ENCODE data around the gene BAK1.

Gene BAK1

DNA sequence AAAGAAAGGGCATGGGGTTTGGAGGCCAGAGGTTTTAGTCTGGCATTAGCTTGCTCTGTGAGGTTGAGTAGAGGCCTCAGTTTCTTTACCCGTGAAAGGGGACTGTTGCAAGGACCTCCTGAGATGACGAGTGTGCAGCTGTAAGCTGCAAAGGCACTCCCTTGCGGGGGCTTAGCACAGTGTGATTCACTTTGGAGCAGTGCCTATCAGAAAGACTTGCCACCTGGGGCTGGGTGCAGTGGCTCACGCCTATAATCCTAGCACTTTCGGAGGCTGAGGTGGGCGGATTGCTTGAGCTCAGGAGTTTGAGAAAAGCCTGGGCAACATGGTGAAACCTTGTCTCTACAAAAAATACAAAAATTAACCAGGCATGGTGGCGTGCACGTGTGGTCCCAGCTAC is 7.5 kb upstream of the BAK1 start:
- in situ Hi-C loops (cut with MboI; ENCODE audit: low sequenced_read_pairs) = loop anchor here (5.0 kb wide), 1 partner anchor 115 kb away; no protein-coding TSS in a partner anchor
- H3K4me1 ChIP-seq = peaks cover 3% of the 10 kb centered on the region
- no peak for DNase-seq (ENCODE audit: low spot score in 2 of 2)
- H3K9me3 ChIP-seq = no peaks in the 10 kb centered on the region
- H3K4me3 ChIP-seq = no peak overlapping the region
- no peaks in the 10 kb centered on the region for H3K27me3 ChIP-seq (ENCODE audit: low read depth)
- no peaks in the 10 kb centered on the region for H3K36me3 ChIP-seq (replicated peaks)

DNA sequence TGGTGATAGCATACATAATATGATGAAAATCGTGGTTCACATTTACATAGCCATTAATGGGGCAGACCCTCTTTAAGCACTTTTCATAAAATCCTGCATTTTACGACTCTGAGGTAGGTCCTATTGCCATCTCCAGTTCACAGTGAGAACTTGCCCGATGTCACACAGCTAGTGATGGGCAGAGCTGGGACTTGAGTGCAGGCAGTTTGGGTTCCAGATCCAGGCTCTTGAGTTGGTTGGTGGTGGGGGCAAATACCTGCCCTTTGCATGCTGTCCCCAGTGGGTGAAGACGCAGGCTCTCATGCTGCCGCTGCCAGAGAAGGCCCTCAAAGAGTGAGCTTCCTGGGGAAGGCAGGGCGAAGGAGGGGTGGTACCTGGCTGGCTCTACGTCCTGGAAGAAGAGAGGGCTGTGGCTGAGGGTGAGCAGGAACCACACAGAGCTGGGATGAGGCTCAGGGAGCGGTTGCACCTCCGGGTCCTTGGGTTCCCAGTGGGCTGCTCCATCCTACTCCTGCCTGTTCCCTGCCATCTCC is 6.1 kb upstream of the BAK1 start:
- Histone ChIP-seq H3K9me3 (no peaks in the 10 kb centered on the region), H3K4me1 (peaks cover 3% of the 10 kb centered on the region), H3K36me3 (replicated peaks) (no peaks in the 10 kb centered on the region), H3K27me3 (ENCODE audit: low read depth) (no peaks in the 10 kb centered on the region), H3K4me3 (no peak overlapping the region)
- in situ Hi-C loops (cut with MboI; ENCODE audit: low sequenced_read_pairs) = loop anchor here (5.0 kb wide), 1 partner anchor 116 kb away; no protein-coding TSS in a partner anchor
- no peak for DNase-seq (ENCODE audit: low spot score in 2 of 2)

DNA sequence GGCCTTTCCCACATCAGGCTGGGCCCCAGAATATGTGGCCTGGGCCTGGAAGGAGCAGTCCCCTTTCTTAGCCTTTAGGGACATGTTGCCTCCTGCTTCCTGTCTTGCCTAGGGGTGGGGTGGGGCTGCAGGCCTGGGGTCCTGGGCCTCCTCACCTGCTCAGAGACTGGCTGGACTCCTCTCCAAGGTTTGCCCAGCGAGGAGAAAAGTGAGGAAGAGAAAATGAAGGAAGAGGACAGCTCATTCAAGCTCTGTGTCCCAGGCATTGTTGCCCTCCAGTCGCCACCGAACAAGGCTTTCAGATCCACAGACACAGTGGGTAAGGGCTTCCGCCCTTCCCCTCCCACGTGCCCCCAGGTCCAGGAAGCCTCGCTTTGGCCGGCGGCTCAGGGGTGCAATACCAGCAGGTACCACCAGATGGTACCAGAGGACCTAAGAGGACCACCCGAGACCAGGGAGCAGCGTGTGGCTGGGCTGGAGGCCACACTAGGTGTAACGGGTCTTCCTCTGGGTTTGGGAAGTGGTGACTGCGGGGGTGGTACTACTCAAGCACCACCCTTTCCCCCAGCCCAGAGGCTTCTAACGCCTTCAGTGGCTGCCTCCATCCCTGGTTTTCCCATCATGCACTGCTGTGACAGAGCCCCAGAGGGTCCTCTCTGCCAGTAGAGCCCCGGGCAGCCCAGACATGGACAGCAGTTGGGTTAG is 5.5 kb upstream of the BAK1 start:
- DNase-seq (ENCODE audit: low spot score in 2 of 2) = peak; percentile 50 to 89
- in situ Hi-C loops (cut with MboI; ENCODE audit: low sequenced_read_pairs) = loop anchor here (5.0 kb wide), 1 partner anchor 117 kb away; no protein-coding TSS in a partner anchor

GRCh38 chr6:33584700-33585402 is 4.8 kb upstream of the BAK1 start:
- Histone ChIP-seq H3K36me3 (replicated peaks) (no peaks in the 10 kb centered on the region; the same call in 1 of the 2 replicates), H3K9me3 (no peaks in the 10 kb centered on the region), H3K27me3 (ENCODE audit: low read depth) (no peaks in the 10 kb centered on the region), H3K4me3 (no peak overlapping the region), H3K4me1 (peaks cover 8% of the 10 kb centered on the region)
- in situ Hi-C loops (cut with MboI; ENCODE audit: low sequenced_read_pairs) = loop anchor here (5.0 kb wide), 1 partner anchor 117 kb away; no protein-coding TSS in a partner anchor
- no peak for DNase-seq (ENCODE audit: low spot score in 2 of 2)

More for the DNA sequence above, 5.5 kb upstream of the BAK1 start:
- H3K9me3 ChIP-seq = no peaks in the 10 kb centered on the region
- no peaks in the 10 kb centered on the region for H3K27me3 ChIP-seq (ENCODE audit: low read depth)
- H3K4me3 ChIP-seq = no peak overlapping the region
- H3K36me3 ChIP-seq (replicated peaks) = no peaks in the 10 kb centered on the region
- H3K4me1 ChIP-seq = peaks cover 4% of the 10 kb centered on the region

- Histone ChIP-seq H3K27me3 (ENCODE audit: low read depth) (no peaks in the 10 kb centered on the region), H3K36me3 (replicated peaks) (no peaks in the 10 kb centered on the region; the same call in 1 of the 2 replicates), H3K9me3 (no peaks in the 10 kb centered on the region), H3K4me3 (no peak overlapping the region), H3K4me1 (peaks cover 8% of the 10 kb centered on the region)
- peak in 1 of 2 experiments; percentile 65 for DNase-seq (ENCODE audit: low spot score in 2 of 2)
- in situ Hi-C loops (cut with MboI; ENCODE audit: low sequenced_read_pairs) = no loop called here
Measured at GRCh38 chr6:33583591-33584155, 3.6 kb upstream of the BAK1 start.

DNA sequence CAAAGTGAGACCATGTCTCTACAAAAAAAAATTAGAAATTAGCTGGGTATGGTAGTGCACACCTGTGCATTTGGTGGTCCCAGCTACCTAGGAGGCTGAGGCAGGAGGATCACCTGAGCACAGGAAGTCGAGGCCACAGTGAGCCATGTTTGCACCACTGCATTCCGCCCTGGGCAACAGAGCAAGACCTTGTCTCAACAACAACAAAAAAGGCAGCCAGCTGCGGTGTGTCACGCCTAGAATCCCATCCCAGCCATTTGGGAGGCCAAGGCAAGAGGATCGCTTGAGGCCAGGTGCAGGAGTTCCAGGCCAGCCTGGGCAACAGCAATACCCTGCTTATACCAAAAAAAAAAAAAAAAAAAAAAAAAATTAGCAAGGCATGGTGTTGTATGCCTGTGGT is 1.1 kb upstream of the BAK1 start:
- no peaks in the 10 kb centered on the region for H3K27me3 ChIP-seq (ENCODE audit: low read depth)
- in situ Hi-C loops (cut with MboI; ENCODE audit: low sequenced_read_pairs) = no loop called here
- H3K4me1 ChIP-seq = peaks cover 8% of the 10 kb centered on the region
- H3K36me3 ChIP-seq (replicated peaks) = peaks cover 17% of the 10 kb centered on the region
- DNase-seq (ENCODE audit: low spot score in 2 of 2) = no peak
- H3K9me3 ChIP-seq = no peaks in the 10 kb centered on the region
- no peak overlapping the region for H3K4me3 ChIP-seq

DNA sequence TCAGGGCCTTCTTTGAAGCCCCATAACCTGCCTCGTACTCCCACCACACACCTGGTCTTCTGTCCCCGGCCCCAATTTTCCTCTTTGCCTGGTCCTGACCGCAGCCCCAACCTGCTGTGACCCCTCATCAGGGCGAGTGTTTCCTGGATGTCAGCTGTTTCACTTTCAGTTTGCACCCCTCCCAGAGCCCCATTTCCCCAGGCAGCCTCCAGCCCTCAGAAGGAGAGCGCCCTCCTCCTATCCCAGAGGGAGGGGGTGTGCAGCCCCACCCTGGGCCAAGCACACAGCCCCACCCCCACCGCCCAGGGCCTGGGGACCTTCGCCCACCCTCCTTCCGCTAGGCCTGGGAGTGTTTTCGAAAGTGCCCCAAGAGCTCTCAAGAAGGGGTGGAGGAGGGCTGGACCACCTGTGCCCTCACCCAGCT is 1.5 kb downstream of the BAK1 start:
- Histone ChIP-seq H3K9me3 (no peaks in the 10 kb centered on the region), H3K27me3 (ENCODE audit: low read depth) (no peaks in the 10 kb centered on the region), H3K36me3 (replicated peaks) (peaks cover 39% of the 10 kb centered on the region), H3K4me1 (peaks cover 5% of the 10 kb centered on the region), H3K4me3 (peak overlapping the region; percentile 92)
- in situ Hi-C loops (cut with MboI; ENCODE audit: low sequenced_read_pairs) = no loop called here
- DNase-seq (ENCODE audit: low spot score in 2 of 2) = no peak

DNA sequence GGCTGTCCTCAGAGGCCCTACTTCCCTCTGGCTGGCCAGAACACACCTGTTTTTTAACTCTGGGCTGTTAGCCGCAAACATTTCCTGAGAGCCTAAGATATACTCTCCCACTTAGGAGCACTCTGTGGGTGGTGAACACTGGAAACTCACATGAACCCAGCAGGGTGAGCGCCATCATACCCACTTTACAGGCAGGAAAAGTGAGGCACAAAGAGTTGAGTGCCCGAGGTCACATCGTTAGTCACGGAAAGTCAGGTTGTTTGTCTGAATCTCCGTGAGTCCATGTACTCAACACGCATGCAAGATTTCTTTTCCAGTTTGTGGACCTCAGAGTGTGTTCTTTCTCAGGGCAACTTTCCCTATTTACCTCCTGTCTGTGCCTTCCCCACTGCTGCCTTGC is 1.9 kb downstream of the BAK1 start:
- DNase-seq (ENCODE audit: low spot score in 2 of 2) = no peak

DNA sequence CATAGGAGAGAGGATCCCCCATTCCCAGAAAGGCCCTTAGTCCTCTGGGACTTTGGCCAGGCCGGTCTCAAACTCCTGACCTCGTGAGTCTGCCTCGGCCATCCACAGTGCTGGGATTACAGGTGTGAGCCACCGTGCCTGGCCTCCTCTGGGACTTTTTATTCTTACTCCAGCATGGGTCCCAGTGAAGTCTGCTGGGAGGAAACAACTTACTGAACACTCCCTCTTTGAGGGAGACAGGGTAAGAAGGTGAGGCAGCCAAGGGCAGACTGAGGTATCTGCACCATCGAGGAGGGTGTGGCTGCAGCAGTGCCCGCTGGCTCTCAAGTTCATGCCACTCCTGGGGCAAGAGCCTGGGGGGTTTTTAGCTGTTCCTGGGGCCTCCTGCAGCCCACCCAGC is 2.4 kb downstream of the BAK1 start:
- H3K4me3 ChIP-seq = no peak overlapping the region

More for the DNA sequence above, 1.9 kb downstream of the BAK1 start:
- Histone ChIP-seq H3K9me3 (no peaks in the 10 kb centered on the region), H3K4me1 (peaks cover 5% of the 10 kb centered on the region), H3K27me3 (ENCODE audit: low read depth) (no peaks in the 10 kb centered on the region), H3K36me3 (replicated peaks) (peaks cover 39% of the 10 kb centered on the region), H3K4me3 (no peak overlapping the region)
- in situ Hi-C loops (cut with MboI; ENCODE audit: low sequenced_read_pairs) = no loop called here

DNA sequence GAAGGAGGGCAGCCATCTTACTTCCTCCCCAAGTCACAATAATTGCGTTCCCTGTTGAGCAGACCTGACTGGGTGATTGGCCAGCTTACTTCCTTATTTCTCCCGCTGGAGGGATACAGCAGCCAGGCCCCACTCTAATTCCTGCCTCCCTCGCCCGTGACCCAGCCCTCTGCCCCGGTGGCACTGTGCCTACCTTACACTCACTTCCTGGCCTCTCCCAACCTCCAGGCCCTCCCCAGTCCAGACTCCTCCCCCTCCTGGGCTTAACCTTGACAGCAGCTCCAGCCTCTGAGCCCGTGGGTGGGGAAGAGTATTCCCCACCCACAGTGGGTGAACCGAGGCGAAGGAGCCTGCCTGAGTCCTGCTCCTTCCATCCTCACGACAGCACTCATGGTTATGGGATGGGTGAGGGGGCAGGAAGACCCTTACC is 3.0 kb downstream of the BAK1 start:
- Histone ChIP-seq H3K9me3 (no peaks in the 10 kb centered on the region), H3K27me3 (ENCODE audit: low read depth) (no peaks in the 10 kb centered on the region), H3K4me1 (peaks cover 5% of the 10 kb centered on the region), H3K4me3 (no peak overlapping the region), H3K36me3 (replicated peaks) (peaks cover 39% of the 10 kb centered on the region)
- in situ Hi-C loops (cut with MboI; ENCODE audit: low sequenced_read_pairs) = no loop called here
- DNase-seq (ENCODE audit: low spot score in 2 of 2) = no peak

More for the DNA sequence above, 2.4 kb downstream of the BAK1 start:
- H3K27me3 ChIP-seq (ENCODE audit: low read depth) = no peaks in the 10 kb centered on the region
- peaks cover 5% of the 10 kb centered on the region for H3K4me1 ChIP-seq
- in situ Hi-C loops (cut with MboI; ENCODE audit: low sequenced_read_pairs) = no loop called here
- H3K36me3 ChIP-seq (replicated peaks) = peaks cover 39% of the 10 kb centered on the region
- DNase-seq (ENCODE audit: low spot score in 2 of 2) = no peak
- no peaks in the 10 kb centered on the region for H3K9me3 ChIP-seq

- no peak for DNase-seq (ENCODE audit: low spot score in 2 of 2)
- H3K36me3 ChIP-seq (replicated peaks) = peaks cover 41% of the 10 kb centered on the region
- no peaks in the 10 kb centered on the region for H3K27me3 ChIP-seq (ENCODE audit: low read depth)
- H3K4me1 ChIP-seq = peaks cover 5% of the 10 kb centered on the region
- H3K9me3 ChIP-seq = no peaks in the 10 kb centered on the region
- in situ Hi-C loops (cut with MboI; ENCODE audit: low sequenced_read_pairs) = no loop called here
- H3K4me3 ChIP-seq = no peak overlapping the region
Measured at GRCh38 chr6:33576668-33577067, 3.4 kb downstream of the BAK1 start.

DNA sequence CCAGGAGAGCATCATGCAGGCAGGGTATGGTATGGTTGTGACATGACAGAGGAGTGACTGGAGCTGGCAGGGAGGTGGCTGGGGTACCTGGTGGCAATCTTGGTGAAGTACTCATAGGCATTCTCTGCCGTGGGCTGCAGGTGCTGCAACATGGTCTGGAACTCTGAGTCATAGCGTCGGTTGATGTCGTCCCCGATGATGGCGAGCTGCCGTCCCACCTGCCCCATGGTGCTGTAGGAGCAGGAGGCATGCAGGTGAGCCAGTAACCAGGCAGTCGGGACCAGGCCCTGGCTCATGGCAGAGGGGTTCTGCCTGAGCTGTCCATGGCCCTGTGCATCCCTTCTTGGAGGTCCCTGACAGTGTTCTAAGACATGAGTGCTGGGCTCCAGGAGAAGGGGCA is 4.9 kb downstream of the BAK1 start:
- Histone ChIP-seq H3K36me3 (replicated peaks) (peaks cover 41% of the 10 kb centered on the region), H3K4me3 (no peak overlapping the region), H3K27me3 (ENCODE audit: low read depth) (no peaks in the 10 kb centered on the region), H3K9me3 (no peaks in the 10 kb centered on the region), H3K4me1 (peaks cover 3% of the 10 kb centered on the region)
- in situ Hi-C loops (cut with MboI; ENCODE audit: low sequenced_read_pairs) = no loop called here
- no peak for DNase-seq (ENCODE audit: low spot score in 2 of 2)

GRCh38 chr6:33571637-33572316 is 8.3 kb downstream of the BAK1 start:
- Histone ChIP-seq H3K36me3 (replicated peaks) (peaks cover 25% of the 10 kb centered on the region), H3K9me3 (no peaks in the 10 kb centered on the region), H3K27me3 (ENCODE audit: low read depth) (no peaks in the 10 kb centered on the region), H3K4me1 (peaks cover 3% of the 10 kb centered on the region), H3K4me3 (peak overlapping the region; percentile 35)
- no peak for DNase-seq (ENCODE audit: low spot score in 2 of 2)
- in situ Hi-C loops (cut with MboI; ENCODE audit: low sequenced_read_pairs) = no loop called here

Measured in HAP-1 (cell line).